GM19468 (cell line): ENCODE data around the gene NOC4L.
A peak's percentile ranks its signal among the peaks of the same experiment; 100 is the strongest.

Experiments
- ATAC-seq: cut with Tn5 transposase; IDR thresholded peaks from one replicate; pipeline ENCODE4 v1.9.1; 2021; ENCODE audit warnings: mild to moderate bottlenecking, moderate library complexity, moderate number of reproducible peaks; ENCODE audit not compliant: unreplicated experiment; ENCODE audit errors: extremely low read depth

Gene NOC4L

GRCh38 chr12:132178801-132179401 lies 34.6 kb downstream of the NOC4L start:
- ATAC-seq: no peak

- no peak for ATAC-seq
These were observed 35.4 kb downstream of the NOC4L start for GRCh38 chr12:132179431-132180362.

GRCh38 chr12:132180648-132181546 lies 36.6 kb downstream of the NOC4L start:
- ATAC-seq: no peak

- no peak for ATAC-seq
These were observed 37.4 kb downstream of the NOC4L start for GRCh38 chr12:132181570-132182200.

- no peak for ATAC-seq
These were observed 38.0 kb downstream of the NOC4L start for GRCh38 chr12:132182206-132182710.

- no peak for ATAC-seq
These were observed 38.6 kb downstream of the NOC4L start for GRCh38 chr12:132182711-132183365.

DNA sequence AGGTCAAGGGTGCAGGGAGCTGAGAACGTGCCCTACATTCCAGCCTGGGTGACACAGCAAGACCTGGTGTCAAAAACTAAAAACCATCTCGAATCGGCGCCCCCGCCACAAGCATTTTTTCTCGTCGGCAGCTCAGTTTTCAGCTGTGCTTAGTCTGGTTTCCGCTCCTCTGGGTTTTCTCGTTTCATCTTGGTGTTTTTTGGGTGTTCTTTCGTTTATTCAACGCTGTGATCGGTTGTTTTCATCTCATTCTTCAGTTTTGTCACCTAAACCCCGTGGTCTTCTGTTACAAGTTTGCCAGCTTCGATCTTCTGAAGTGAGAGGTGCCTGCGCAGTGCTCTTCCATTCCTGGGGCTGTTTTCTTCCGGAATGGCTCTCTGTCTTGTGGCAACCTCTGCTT lies 41.4 kb downstream of the NOC4L start:
- no peak for ATAC-seq

- ATAC-seq: no peak
These were observed 42.1 kb downstream of the NOC4L start for GRCh38 chr12:132186208-132186856.

GRCh38 chr12:132186857-132187620 lies 42.8 kb downstream of the NOC4L start:
- ATAC-seq: no peak

GRCh38 chr12:132187646-132188450 lies 43.6 kb downstream of the NOC4L start:
- ATAC-seq: no peak

DNA sequence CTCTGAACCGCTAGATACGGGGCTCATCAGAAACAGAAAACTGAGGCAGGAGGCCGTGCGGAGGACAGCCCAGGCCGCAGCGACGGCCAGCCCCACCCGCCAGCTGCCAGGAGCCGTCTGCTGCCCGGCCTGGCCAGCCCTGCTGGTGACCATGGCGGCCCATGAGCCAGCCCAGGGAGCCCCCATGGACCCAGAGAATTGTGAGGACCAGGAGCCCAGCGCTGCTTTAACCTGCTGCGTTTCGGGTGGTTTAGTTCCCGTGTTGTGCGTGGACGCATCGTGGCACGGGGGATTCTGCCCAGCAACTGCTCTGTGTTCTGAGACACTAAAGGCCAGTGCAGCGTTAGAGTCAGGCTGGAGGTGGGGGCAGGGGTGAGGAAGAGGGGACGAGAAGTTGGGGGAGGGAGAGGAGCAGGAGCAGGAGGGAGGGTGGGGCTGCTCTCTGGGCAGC lies 44.2 kb downstream of the NOC4L start:
- ATAC-seq: no peak

- ATAC-seq: no peak
These were observed 44.7 kb downstream of the NOC4L start for GRCh38 chr12:132188916-132189325.

- ATAC-seq: peak; percentile 85
These were observed 45.2 kb downstream of the NOC4L start for GRCh38 chr12:132189378-132190011.

DNA sequence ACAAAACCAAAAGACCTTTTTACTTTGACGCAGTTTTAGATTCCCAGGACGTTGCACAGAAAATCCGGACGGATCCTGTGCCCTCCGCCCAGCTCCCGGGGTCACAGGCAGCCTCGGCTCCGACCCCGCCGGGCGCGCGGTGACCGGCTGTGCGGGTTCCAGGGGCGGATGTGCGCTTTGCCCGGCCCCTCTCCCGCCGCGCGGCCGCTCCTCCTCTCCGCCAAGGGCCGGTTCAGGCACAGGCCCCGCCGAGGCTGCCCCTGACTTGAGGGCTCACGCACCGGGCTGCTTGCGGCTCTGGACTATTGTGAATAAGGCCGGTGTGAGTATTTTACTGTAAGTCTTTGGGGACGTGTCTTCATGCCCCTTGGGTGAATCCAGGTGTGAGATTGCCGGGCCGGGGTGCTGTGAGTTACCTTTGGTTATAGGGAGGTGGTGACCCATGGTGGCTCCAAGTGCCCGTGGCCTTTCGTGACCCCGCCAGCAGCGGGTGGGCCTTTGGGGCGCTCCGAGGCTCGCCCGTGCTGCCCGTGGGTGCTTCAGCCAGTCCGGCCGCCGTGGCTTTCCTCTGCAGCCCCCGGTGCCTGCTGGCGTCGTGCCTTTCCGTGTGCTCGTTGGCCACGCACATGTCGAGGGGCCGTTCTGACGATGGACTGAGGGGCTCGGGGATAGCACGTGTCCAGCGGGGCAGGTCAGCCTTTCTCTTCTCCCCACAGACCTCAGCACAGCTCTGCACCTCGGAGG lies 45.9 kb downstream of the NOC4L start:
- no peak for ATAC-seq

DNA sequence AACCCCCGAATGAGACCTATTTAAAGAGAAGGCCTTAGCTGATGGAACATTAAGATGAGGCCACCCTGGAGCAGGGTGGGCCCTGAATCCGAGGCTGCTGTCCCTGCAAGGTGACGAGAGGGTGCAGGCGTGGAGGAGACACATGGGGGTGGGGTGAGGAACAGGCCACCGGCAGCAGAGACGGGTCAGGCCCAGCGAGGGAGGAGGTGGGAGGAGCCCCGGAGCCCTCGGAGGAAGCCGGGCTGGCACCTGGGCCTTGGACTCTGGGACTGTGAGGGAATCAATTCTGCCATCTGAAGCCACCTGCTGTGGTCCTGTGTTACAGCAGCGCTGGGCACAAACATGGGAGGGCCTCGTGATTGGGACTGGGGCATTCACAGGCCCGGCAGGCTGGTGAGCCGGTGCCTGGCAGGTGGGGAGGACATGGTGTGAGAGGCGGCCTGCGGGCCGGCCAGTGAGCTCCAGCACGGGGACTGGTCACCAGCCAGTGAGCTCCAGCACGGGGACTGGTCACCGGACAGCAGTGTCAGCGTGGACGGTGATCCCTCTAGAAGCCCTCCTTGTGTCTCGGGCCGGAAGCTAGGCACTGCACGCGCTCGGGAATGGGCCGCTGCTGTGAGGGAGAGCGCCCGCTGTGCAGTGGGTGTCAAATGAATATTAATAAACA lies 46.7 kb downstream of the NOC4L start:
- ATAC-seq: no peak
